Parathyroid adenoma (tissue), 2 donors: ENCODE measurements around the gene TMEM201.

ENCODE experiments used
- H2AFZ ChIP-seq: fragments of 300-600 bp; sonication (generic); one replicate; pipeline ENCODE4 v1.7.0; 2017; ENCODE audit warnings: antibody characterized with exemption, mild to moderate bottlenecking
- H3K27ac ChIP-seq: fragments of 300-600 bp; sonication (generic); one replicate; pipeline ENCODE4 v1.7.0; 2017
- H3K27me3 ChIP-seq: fragments of 300-600 bp; sonication (generic); one replicate; pipeline ENCODE4 v1.7.0; 2017; ENCODE audit warnings: low read length; ENCODE audit not compliant: control insufficient read depth, insufficient read depth
- H3K36me3 ChIP-seq: fragments of 300-600 bp; sonication (generic); one replicate; pipeline ENCODE4 v1.7.0; 2017; ENCODE audit warnings: low read length; ENCODE audit not compliant: control insufficient read depth, insufficient read depth
- H3K4me1 ChIP-seq: fragments of 300-600 bp; sonication (generic); one replicate; pipeline ENCODE4 v1.7.0; 2017; ENCODE audit warnings: control low read depth
- H3K4me2 ChIP-seq: fragments of 300-600 bp; sonication (generic); one replicate; pipeline ENCODE4 v1.7.0; 2017; ENCODE audit warnings: low read length
- H3K4me3 ChIP-seq: fragments of 300-600 bp; sonication (generic); one replicate; pipeline ENCODE4 v1.7.0; 2017; ENCODE audit warnings: low read depth, low read length
- H3K79me2 ChIP-seq: fragments of 300-600 bp; sonication (generic); one replicate; pipeline ENCODE4 v1.7.0; 2017; ENCODE audit warnings: control low read depth
- H3K9ac ChIP-seq: fragments of 300-600 bp; sonication (generic); one replicate; pipeline ENCODE4 v1.7.0; 2017; ENCODE audit warnings: mild to moderate bottlenecking
- H3K9me3 ChIP-seq: fragments of 300-600 bp; sonication (generic); one replicate; pipeline ENCODE4 v1.7.0; 2017; ENCODE audit warnings: low read length; ENCODE audit not compliant: control insufficient read depth
- CTCF ChIP-seq: fragments of 300-600 bp; sonication (generic); IDR thresholded peaks from one replicate; pipeline ENCODE4 v1.7.0; 2017; ENCODE audit warnings: antibody characterized with exemption, mild to moderate bottlenecking
- donor health status: primary hyperparathyroidism.

Gene TMEM201

GRCh38 chr1:9610548-9610947, 21.8 kb downstream of the TMEM201 start:
- H3K4me2 ChIP-seq: no peak overlapping the region
- no peaks in the 10 kb centered on the region for H3K27me3 ChIP-seq
- H3K27ac ChIP-seq: no peak overlapping the region
- no peaks in the 10 kb centered on the region for H3K4me1 ChIP-seq
- no peaks in the 10 kb centered on the region for H3K9me3 ChIP-seq
- no peak overlapping the region for H3K4me3 ChIP-seq
- H3K36me3 ChIP-seq: no peaks in the 10 kb centered on the region
- no peak for TF ChIP-seq CTCF
- no peak overlapping the region for H2AFZ ChIP-seq
- H3K79me2 ChIP-seq: no peaks in the 10 kb centered on the region
- H3K9ac ChIP-seq: no peak overlapping the region

DNA sequence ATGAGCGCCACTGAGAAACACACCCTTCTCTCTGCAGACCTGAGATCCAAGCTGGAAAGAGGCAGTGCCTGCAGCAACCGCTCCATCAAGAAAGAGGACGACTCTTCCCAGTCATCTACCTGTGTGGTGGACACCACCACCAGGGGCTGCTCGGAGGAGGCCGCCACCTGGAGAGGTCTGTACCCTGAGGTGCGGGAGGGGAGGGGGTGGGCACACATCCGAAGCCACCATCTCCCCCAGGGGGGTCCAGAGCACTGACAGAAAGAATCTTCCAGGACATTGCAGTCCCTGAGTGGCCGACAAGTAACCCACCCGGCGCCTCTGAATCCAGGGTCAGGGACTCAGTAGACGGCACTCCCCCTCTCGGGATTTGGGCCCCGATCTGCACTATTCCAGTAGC, 23.0 kb downstream of the TMEM201 start:
- Histone ChIP-seq H3K36me3 (no peaks in the 10 kb centered on the region), H3K9ac (no peak overlapping the region), H3K79me2 (no peaks in the 10 kb centered on the region), H3K4me3 (no peak overlapping the region), H3K4me2 (no peak overlapping the region), H3K9me3 (no peaks in the 10 kb centered on the region), H2AFZ (no peak overlapping the region), H3K4me1 (no peaks in the 10 kb centered on the region), H3K27me3 (no peaks in the 10 kb centered on the region), H3K27ac (no peak overlapping the region)
- no peak for TF ChIP-seq CTCF

DNA sequence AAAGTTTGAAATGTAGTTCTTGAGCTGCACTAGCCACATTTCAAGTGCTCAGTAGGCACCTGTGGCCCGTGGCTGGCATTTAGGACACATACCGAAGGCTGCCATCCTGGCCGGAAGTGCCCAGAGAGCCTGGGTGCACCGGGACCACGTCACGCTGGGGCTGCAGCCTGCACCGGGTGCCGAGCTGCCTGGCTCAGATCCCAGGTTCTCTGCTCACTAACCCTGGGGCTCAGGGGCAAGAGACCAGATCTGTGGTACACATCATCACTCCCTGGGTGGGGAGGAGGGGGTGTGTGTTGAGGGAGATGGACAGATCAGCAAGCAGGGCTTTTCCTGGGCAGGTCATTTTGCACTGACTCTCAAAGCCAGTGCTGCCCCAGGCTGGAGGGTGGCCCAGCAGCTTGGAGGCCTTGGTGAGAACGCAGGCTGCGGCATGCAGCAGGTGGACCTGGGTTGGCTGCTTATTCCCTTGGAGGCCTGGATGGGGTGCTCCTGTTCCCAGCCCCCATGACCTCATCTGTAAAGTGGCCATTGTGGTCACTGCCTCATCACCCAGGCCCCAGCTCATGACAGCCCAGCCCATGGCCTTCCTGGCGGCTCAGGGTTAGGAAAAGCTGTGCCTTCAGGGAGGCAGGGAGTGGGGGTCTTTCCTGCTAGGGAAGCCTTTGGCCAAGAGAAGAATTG, 23.6 kb downstream of the TMEM201 start:
- Histone ChIP-seq H3K4me1 (no peaks in the 10 kb centered on the region), H3K36me3 (no peaks in the 10 kb centered on the region), H3K4me2 (no peak overlapping the region), H3K27ac (no peak overlapping the region), H3K9me3 (no peaks in the 10 kb centered on the region), H3K79me2 (no peaks in the 10 kb centered on the region), H3K27me3 (no peaks in the 10 kb centered on the region), H3K4me3 (no peak overlapping the region), H3K9ac (no peak overlapping the region), H2AFZ (no peak overlapping the region)
- no peak for TF ChIP-seq CTCF

DNA sequence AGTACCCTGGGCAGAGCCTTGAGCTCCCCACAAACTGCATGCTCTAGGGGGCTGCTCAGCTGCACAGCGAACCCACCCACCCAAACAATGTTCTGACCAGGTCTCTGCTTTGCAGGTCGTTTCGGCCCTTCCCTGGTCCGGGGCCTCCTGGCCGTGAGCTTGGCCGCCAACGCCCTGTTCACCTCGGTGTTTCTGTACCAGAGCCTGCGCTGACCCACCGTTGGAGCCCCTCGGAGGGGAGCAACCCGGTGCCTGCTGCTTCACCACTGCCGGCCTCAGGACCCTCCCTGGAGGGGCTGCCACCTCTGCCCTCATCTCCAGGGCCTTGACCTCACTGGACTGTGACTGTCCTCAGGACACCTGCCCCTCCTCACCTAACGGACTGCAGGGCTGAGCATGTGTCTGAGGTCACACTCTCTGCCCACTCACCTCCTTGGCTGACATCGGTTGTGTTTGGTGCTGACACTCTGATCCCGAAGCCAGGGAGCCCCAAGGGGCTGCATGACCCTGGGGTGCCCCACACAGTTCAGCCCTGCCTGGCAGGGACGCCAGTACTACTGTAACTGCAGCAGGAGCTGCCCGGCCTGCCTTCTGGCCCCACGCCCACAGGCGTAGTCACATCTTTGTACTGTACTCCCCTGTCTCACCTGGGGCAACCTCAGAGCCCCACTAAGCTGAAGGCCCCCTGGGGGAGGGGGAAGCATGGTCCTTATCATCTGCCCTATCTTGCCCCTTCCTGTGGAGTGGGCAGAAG, 24.3 kb downstream of the TMEM201 start:
- H3K27me3 ChIP-seq: no peaks in the 10 kb centered on the region
- no peak for TF ChIP-seq CTCF
- no peak overlapping the region for H2AFZ ChIP-seq
- no peak overlapping the region for H3K27ac ChIP-seq
- no peaks in the 10 kb centered on the region for H3K36me3 ChIP-seq
- no peak overlapping the region for H3K4me2 ChIP-seq
- H3K4me3 ChIP-seq: no peak overlapping the region
- no peak overlapping the region for H3K9ac ChIP-seq
- H3K79me2 ChIP-seq: no peaks in the 10 kb centered on the region
- H3K9me3 ChIP-seq: no peaks in the 10 kb centered on the region
- no peaks in the 10 kb centered on the region for H3K4me1 ChIP-seq
